T-cell (primary cell): ENCODE measurements around the gene CLEC2D. TPM values are rescaled to one million over a fixed set of nuclear protein-coding genes. Genes with fewer than 3 reads are reported as not detected.
"Not testable (repeated sequence)": the region's sequence is repeated elsewhere in the genome, so short reads cannot be mapped to it uniquely, and the experiment has no call there.

Source experiments
- ATAC-seq, 4 experiments: fragments of 200-7000 bp in 3 of 4; fragments of 150-1000 bp in 1 of 4; cut with Tn5 transposase; replicated peaks in 1 of 4; 1 replicate in 3 of 4; 2 replicates in 1 of 4; pipeline ENCODE4 v1.10.0; 2021; ENCODE audit warnings: moderate library complexity in 3 of 4, mild to moderate bottlenecking in 2 of 4, moderate number of reproducible peaks in 1 of 4
- CTCF ChIA-PET, 2 donors: fragments of 300-600 bp; sonication (Branson Sonifier 250); formaldehyde crosslinking; loops; one replicate each; lab custom pipeline; 2022; ENCODE audit warnings: antibody characterized with exemption in 2 of 2; lab: Charles Lee
- POLR2A ChIA-PET, 2 donors: fragments of 300-600 bp; sonication (Branson Sonifier 250); formaldehyde crosslinking; loops; one replicate each; lab custom pipeline; 2022; ENCODE audit warnings: antibody characterized with exemption in 2 of 2; lab: Charles Lee
- DNase-seq, 35 experiments: peaks; one replicate each; pipeline versions ENCODE4 v3.0.0 to v3.0.0-alpha.2; 2013 to 2023
- H3K27ac ChIP-seq: one replicate; pipeline ENCODE4 v1.5.1; 2013; ENCODE audit warnings: low read length
- H3K27me3 ChIP-seq, 2 experiments: replicated peaks in 1 of 2; 1 replicate in 1 of 2; 2 replicates in 1 of 2; pipeline versions ENCODE4 v1.6.1 to v1.7.0; 2013; ENCODE audit warnings: low read length in 1 of 2, mixed read lengths in 1 of 2; ENCODE audit not compliant: control insufficient read depth in 2 of 2, insufficient read depth in 2 of 2; ENCODE audit errors: extremely low read depth in 1 of 2
- H3K36me3 ChIP-seq, 2 donors: 1 replicate in 1 of 2; 2 replicates in 1 of 2; pipeline versions ENCODE4 v1.6.1 to v1.7.0; 2013; ENCODE audit warnings: low read length in 1 of 2; ENCODE audit not compliant: control insufficient read depth in 2 of 2, insufficient read depth in 1 of 2; ENCODE audit errors: extremely low read depth in 1 of 2
- H3K4me1 ChIP-seq, 2 experiments: 1 replicate in 1 of 2; 2 replicates in 1 of 2; pipeline versions ENCODE4 v1.6.1 to v1.7.0; 2013; ENCODE audit warnings: low read length in 2 of 2, mixed read lengths in 1 of 2; ENCODE audit not compliant: insufficient read depth in 2 of 2, control insufficient read depth in 1 of 2; ENCODE audit errors: extremely low read depth in 1 of 2
- H3K4me3 ChIP-seq, 2 donors: 1 replicate in 1 of 2; 2 replicates in 1 of 2; pipeline versions ENCODE4 v1.5.1 to v1.7.0; 2013; ENCODE audit warnings: mild to moderate bottlenecking in 2 of 2, low read length in 1 of 2, moderate library complexity in 1 of 2; ENCODE audit not compliant: control insufficient read depth in 1 of 2; ENCODE audit errors: extremely low read depth in 1 of 2
- H3K9me3 ChIP-seq: 2 replicates; pipeline ENCODE4 v1.7.0; 2013
- H3K27ac Mint-ChIP-seq, 2 donors: one replicate each; pipeline ENCODE4 v1.8.0; 2020 to 2021; ENCODE audit warnings: mild to moderate bottlenecking in 2 of 2, mixed read lengths in 2 of 2
- H3K27me3 Mint-ChIP-seq, 2 donors: one replicate each; pipeline ENCODE4 v1.8.0; 2021 to 2022; ENCODE audit warnings: mixed read lengths in 2 of 2
- H3K36me3 Mint-ChIP-seq: one replicate; pipeline ENCODE4 v1.8.0; 2021; ENCODE audit warnings: mixed read lengths
- H3K4me1 Mint-ChIP-seq, 3 donors: one replicate each; pipeline ENCODE4 v1.8.0; 2020 to 2022; ENCODE audit warnings: mixed read lengths in 3 of 3, mild to moderate bottlenecking in 1 of 3
- H3K4me3 Mint-ChIP-seq, 3 donors: one replicate each; pipeline ENCODE4 v1.8.0; 2020 to 2022; ENCODE audit warnings: mild to moderate bottlenecking in 3 of 3, mixed read lengths in 3 of 3, moderate library complexity in 3 of 3
- H3K9me3 Mint-ChIP-seq, 3 donors: one replicate each; pipeline ENCODE4 v1.8.0; 2020 to 2022; ENCODE audit warnings: mixed read lengths in 3 of 3
- WGBS: methylation state at CpG from one replicate; pipeline ENCODE4 v1.1.5; 2013; ENCODE audit warnings: missing lambda C conversion rate; ENCODE audit not compliant: insufficient coverage; 5-methylcytosine and 5-hydroxymethylcytosine counted together
- total RNA-seq, 35 experiments: library from RNA in 6 of 35; stranded (reverse) in 6 of 35; fragments of 120-200 nt in 1 of 35; gene quantifications; one replicate each; pipeline versions ENCODE4 v1.2.1 to v1.2.4 and lab custom pipeline; 2013 to 2026

CLEC2D gene
- total RNA-seq, 5 donors from 2014 or later (not counting 1 experiment from before 2014, with no cell fraction given): 217 to 338 (median 311) TPM

DNA sequence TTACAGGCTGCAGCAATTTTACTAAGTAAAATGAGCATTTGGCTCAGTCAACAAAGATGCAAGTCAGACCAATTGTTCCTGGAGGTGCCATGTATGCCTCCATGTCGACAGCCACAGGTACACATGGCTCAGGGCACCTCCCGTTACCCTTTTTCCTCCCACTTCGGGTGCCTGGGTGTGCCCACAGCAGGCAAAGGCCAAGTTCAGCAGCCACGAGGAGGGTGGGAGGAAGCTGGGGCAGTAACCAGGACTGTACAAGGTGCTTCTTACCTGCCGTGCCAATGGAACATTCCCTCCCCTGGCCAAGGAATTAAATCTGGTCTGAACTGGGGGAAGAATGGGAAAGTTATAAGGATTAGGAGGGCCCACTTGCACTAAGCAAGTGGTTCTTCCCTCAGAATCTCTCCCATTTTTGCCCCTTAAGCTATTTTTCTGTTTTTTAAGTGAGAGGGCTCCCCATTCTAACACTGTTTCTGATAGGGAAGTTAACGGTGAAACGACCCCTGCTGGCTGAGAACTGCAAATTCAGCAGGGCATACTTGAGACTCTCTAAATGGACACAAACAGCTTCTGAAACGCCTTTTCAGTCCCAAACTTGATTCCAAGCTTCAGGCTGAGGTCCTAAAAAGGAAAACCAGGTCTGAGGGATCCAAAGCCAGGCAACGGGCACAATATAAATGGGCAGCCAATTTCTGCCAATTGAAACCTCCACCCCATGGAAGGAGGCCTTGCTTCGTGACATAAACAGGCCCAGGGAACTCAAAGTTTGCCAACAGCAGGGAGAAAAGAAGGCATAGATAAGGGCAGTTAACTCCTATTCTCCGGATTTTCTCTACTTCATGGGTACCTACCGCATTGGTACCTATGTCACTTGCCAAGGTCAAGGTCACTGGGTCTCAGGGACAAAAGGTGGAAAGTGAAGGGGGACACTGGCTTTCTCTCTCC is 38.6 kb downstream of the CLEC2D start:
- peak overlapping the region in 1 of 2 donors; percentile 29 for H3K4me3 ChIP-seq
- POLR2A ChIA-PET: interaction anchor here (0.6 to 1.1 kb wide), 7 partner anchors 17 to 87 kb away, joined by 3 to 4 read pairs (median 3); partner anchors contain the start of gene CD69 (in 1 of the 2)

DNA sequence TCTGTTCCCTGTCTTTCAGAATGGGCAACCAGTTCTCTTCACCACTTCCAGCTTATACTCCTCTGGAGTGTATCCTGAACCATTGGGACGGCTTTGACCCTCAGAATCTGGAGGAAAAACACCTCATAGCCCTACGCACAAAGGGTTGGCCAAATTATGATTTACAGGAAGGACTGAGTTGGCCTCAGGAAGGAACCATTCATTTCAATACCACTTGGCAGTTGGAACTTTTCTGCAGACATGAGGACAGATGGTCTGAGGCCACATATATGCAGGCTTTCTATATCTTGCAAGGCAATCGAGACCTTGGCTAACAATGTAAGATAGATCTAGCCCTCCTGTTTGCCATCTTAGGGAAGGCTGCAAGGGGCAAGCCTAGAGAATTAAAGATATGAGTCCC is 39.3 kb downstream of the CLEC2D start:
- peaks cover 6 to 17% (median 9%) of the 10 kb centered on the region in 3 donors for H3K9me3 Mint-ChIP-seq
- ATAC-seq (no peak), DNase-seq (no peak)
- peaks cover 14 to 21% of the 10 kb centered on the region in 2 experiments for H3K4me1 ChIP-seq
- no peak overlapping the region for H3K4me3 ChIP-seq
- no peaks in the 10 kb centered on the region for H3K9me3 ChIP-seq
- H3K27me3 ChIP-seq: no peaks in the 10 kb centered on the region
- H3K36me3 ChIP-seq: no peaks in the 10 kb centered on the region
- peak overlapping the region; percentile 84 for H3K27ac ChIP-seq
- ChIA-PET POLR2A (interaction anchor here (1.0 to 1.1 kb wide), 3 partner anchors 38 to 73 kb away, joined by 3 read pairs; partner anchors contain the start of gene CD69 (in 1 of the 2)), CTCF (interaction anchor here (0.9 to 3.2 kb wide), 20 partner anchors 9 to 378 kb away, joined by 3 to 41 read pairs (median 4); no protein-coding TSS in a partner anchor)
- no peaks in the 10 kb centered on the region for H3K27me3 Mint-ChIP-seq
- H3K4me1 Mint-ChIP-seq: peaks cover 58 to 79% (median 66%) of the 10 kb centered on the region in 3 donors
- H3K4me3 Mint-ChIP-seq: no peak overlapping the region
- peak overlapping the region; percentile 93 to 96 for H3K27ac Mint-ChIP-seq
- WGBS: 86% methylated on average over 1 of the region's 3 CpGs
- peaks cover 22% of the 10 kb centered on the region for H3K36me3 Mint-ChIP-seq

More for the DNA sequence above, 38.6 kb downstream of the CLEC2D start:
- DNase-seq (peak; percentile 47 to 86 (median 68)), ATAC-seq (peak; percentile 75 to 84 (median 82))
- Mint-ChIP-seq H3K27ac (peak overlapping the region; percentile 93 to 96), H3K4me1 (peaks cover 58 to 79% (median 65%) of the 10 kb centered on the region in 3 donors), H3K9me3 (peaks cover 6 to 17% (median 9%) of the 10 kb centered on the region in 3 donors), H3K4me3 (peak overlapping the region; percentile 54 to 82 (median 59)), H3K27me3 (no peaks in the 10 kb centered on the region), H3K36me3 (peaks cover 22% of the 10 kb centered on the region)
- H3K36me3 ChIP-seq: no peaks in the 10 kb centered on the region
- WGBS: 71% methylated on average over 2 of the region's 12 CpGs
- H3K27me3 ChIP-seq: no peaks in the 10 kb centered on the region
- CTCF ChIA-PET: interaction anchor here (0.6 to 3.2 kb wide), 34 partner anchors 9 to 377 kb away, joined by 3 to 41 read pairs (median 4); partner anchors contain the start of gene CLEC2D (in 2 of the 2)
- H3K9me3 ChIP-seq: no peaks in the 10 kb centered on the region
- peak overlapping the region; percentile 84 for H3K27ac ChIP-seq
- H3K4me1 ChIP-seq: peaks cover 19 to 25% of the 10 kb centered on the region in 2 experiments

DNA sequence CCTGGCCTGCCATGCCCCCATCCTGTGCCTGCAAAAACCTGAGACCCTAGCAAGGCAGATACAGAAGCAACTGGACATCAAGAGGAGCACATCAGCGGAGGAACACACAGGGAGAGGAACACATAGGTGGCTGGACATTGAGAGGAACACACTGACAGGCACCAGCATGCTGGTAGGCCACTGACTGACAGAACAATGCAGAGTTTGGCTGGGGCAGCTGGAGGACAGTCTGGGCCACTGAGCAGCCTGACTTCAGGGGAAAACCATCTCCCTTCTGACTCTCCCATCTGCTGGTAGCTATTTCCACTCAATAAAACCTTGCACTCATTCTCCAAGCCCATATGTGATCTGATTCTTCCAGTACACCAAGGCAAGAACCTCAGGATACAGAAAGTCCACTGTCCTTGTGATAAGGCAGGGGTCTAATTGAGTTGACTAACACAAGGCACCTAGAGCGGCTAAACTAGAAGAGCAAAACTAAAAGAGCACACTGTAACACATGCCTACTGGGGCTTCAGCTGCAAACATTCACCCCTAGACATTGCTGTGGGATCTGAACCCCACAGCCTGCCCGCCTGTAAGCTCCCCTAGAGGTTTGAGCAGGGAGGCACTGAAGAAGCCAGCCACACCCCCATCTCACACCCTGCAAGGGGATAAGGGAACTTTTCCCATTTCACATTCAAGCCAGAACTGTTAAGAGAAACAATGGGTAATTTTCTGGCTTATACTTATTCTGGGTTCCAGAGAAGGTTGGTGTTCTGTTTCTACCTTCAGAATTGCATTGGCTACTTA is 41.3 kb downstream of the CLEC2D start:
- WGBS: 96% methylated on average over 2 of the region's 3 CpGs
- Histone ChIP-seq H3K36me3 (no peaks in the 10 kb centered on the region), H3K4me1 (peaks cover 11 to 20% of the 10 kb centered on the region in 2 experiments), H3K4me3 (no peak overlapping the region), H3K27ac (no peak overlapping the region), H3K9me3 (no peaks in the 10 kb centered on the region), H3K27me3 (no peaks in the 10 kb centered on the region)
- no peak overlapping the region for H3K4me3 Mint-ChIP-seq
- no peak for ATAC-seq
- peak overlapping the region; percentile 93 to 96 for H3K27ac Mint-ChIP-seq
- no peak for DNase-seq
- POLR2A ChIA-PET: no interaction called here
- no peaks in the 10 kb centered on the region for H3K27me3 Mint-ChIP-seq
- H3K36me3 Mint-ChIP-seq: peaks cover 17% of the 10 kb centered on the region
- H3K9me3 Mint-ChIP-seq: peaks cover 4 to 6% (median 5%) of the 10 kb centered on the region in 3 donors
- CTCF ChIA-PET: interaction anchor here in 1 of 2 donors (1.4 to 1.9 kb wide), 3 partner anchors 23 to 78 kb away, joined by 3 to 5 read pairs (median 5); no protein-coding TSS in a partner anchor
- H3K4me1 Mint-ChIP-seq: peaks cover 54 to 75% (median 56%) of the 10 kb centered on the region in 3 donors

DNA sequence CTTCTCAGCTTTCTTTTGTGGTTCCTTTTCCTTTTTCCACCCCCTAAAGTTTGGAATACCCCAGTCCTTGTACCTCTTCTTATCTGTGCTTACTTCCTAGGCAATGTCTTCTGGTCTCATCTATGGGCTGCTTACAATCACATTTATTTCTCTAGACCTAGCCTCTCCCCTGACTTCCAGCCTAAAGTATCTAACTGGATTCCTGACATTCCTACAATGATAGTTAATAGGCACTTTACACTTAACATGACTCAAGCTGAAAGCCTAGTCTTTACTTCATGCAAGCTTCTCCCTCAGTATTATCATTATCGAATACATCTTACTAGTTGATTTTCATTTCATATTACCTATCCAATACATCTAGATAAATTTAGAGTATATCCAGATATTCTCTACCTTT is 42.2 kb downstream of the CLEC2D start:
- H3K4me1 ChIP-seq: peaks cover 7 to 15% of the 10 kb centered on the region in 2 experiments
- no peak for ATAC-seq
- H3K27ac Mint-ChIP-seq: peak overlapping the region; percentile 50 to 96
- no peaks in the 10 kb centered on the region for H3K9me3 Mint-ChIP-seq
- H3K27me3 Mint-ChIP-seq: no peaks in the 10 kb centered on the region
- no peaks in the 10 kb centered on the region for H3K27me3 ChIP-seq
- no CpG with 5 or more reads among the region's 1 CpG for WGBS
- no peak for DNase-seq
- no peak overlapping the region for H3K27ac ChIP-seq
- H3K4me3 ChIP-seq: no peak overlapping the region
- ChIA-PET POLR2A (interaction anchor here in 1 of 2 donors (0.6 kb wide), 1 partner anchor 62 kb away, joined by 6 read pairs; no protein-coding TSS in a partner anchor), CTCF (interaction anchor here (0.7 to 1.9 kb wide), 4 partner anchors 24 to 174 kb away, joined by 3 to 7 read pairs (median 5); no protein-coding TSS in a partner anchor)
- no peak overlapping the region for H3K4me3 Mint-ChIP-seq
- H3K4me1 Mint-ChIP-seq: peaks cover 50 to 74% (median 51%) of the 10 kb centered on the region in 3 donors
- H3K36me3 Mint-ChIP-seq: peaks cover 8% of the 10 kb centered on the region
- no peaks in the 10 kb centered on the region for H3K36me3 ChIP-seq
- no peaks in the 10 kb centered on the region for H3K9me3 ChIP-seq

DNA sequence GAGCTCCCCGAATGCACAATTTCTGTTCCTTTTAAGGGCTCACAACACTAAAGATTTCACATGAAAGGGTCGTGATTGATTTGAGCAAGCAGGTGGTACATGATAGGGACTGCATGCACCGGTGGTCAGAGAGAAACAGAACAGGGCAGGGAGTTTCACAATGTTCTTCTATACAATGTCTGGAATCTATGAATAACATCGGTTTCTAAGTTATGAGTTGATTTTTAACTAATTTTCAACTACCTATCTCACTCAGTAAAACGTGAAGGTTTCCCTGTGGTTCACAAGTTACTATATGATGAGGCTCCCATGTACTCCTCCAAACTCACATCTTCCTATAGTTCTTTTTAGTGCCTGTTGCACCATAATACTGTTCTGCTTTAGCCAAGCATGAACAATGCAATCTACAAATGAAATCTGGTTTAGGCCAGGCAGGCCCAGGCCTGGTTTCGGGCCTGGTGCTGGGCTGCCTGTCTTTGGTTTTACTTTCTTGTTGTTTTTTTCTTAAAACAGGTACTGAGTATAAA is 43.6 kb downstream of the CLEC2D start:
- H3K27me3 Mint-ChIP-seq, DNase-seq, H3K27ac ChIP-seq, H3K36me3 Mint-ChIP-seq, H3K4me1 ChIP-seq, H3K36me3 ChIP-seq, H3K9me3 Mint-ChIP-seq, H3K4me3 ChIP-seq, ATAC-seq, H3K27me3 ChIP-seq, POLR2A ChIA-PET, H3K9me3 ChIP-seq, H3K4me3 Mint-ChIP-seq: not testable (repeated sequence)
- no CpG with 5 or more reads among the region's 6 CpGs for WGBS
- peak overlapping the region; percentile 62 to 72 for H3K27ac Mint-ChIP-seq
- peaks cover 35 to 60% (median 38%) of the 10 kb centered on the region in 3 donors for H3K4me1 Mint-ChIP-seq
- CTCF ChIA-PET: interaction anchor here in 1 of 2 donors (1.9 kb wide), 1 partner anchor 26 kb away, joined by 5 read pairs; no protein-coding TSS in a partner anchor
